T-helper 2 cell treated with Interferon-gamma antibody and Interleukin-4, amounts not matched to agents 5 μg/mL and 100 μg/mL, for 36 hours (primary cell): ENCODE data around the gene SCAPER.

Source experiments
- DNase-seq: peaks from one replicate; pipeline ENCODE4 v3.0.0; 2021; ENCODE audit warnings: low spot score
- H3K27ac Mint-ChIP-seq: one replicate; pipeline ENCODE4 v1.8.0; 2021; ENCODE audit warnings: mild to moderate bottlenecking, mixed read lengths
- H3K27me3 Mint-ChIP-seq: one replicate; pipeline ENCODE4 v1.8.0; 2021; ENCODE audit warnings: low read depth, mixed read lengths
- H3K36me3 Mint-ChIP-seq: one replicate; pipeline ENCODE4 v1.8.0; 2021; ENCODE audit warnings: low read depth, mixed read lengths
- H3K4me1 Mint-ChIP-seq: one replicate; pipeline ENCODE4 v1.8.0; 2021; ENCODE audit warnings: low read depth, mixed read lengths
- H3K4me3 Mint-ChIP-seq: one replicate; pipeline ENCODE4 v1.8.0; 2022; ENCODE audit warnings: mild to moderate bottlenecking, moderate library complexity, mixed read lengths
- H3K9me3 Mint-ChIP-seq: one replicate; pipeline ENCODE4 v1.8.0; 2021; ENCODE audit warnings: mixed read lengths

Gene SCAPER

GRCh38 chr15:76349301-76350070 lies 555.7 kb downstream of the SCAPER start:
- Mint-ChIP-seq H3K27me3 (peaks cover 53% of the 10 kb centered on the region), H3K36me3 (peaks cover 9% of the 10 kb centered on the region), H3K4me1 (peaks cover 6% of the 10 kb centered on the region), H3K27ac (no peak overlapping the region), H3K4me3 (no peak overlapping the region), H3K9me3 (no peaks in the 10 kb centered on the region)
- DNase-seq: no peak

- H3K27me3 Mint-ChIP-seq: peaks cover 71% of the 10 kb centered on the region
- DNase-seq: no peak
- no peak overlapping the region for H3K27ac Mint-ChIP-seq
- peaks cover 6% of the 10 kb centered on the region for H3K4me1 Mint-ChIP-seq
- H3K9me3 Mint-ChIP-seq: no peaks in the 10 kb centered on the region
- H3K4me3 Mint-ChIP-seq: no peak overlapping the region
- peaks cover 9% of the 10 kb centered on the region for H3K36me3 Mint-ChIP-seq
Measured at GRCh38 chr15:76347482-76348055, 557.6 kb downstream of the SCAPER start.

GRCh38 chr15:76346669-76347481 lies 558.3 kb downstream of the SCAPER start:
- Mint-ChIP-seq H3K4me1 (peaks cover 6% of the 10 kb centered on the region), H3K9me3 (no peaks in the 10 kb centered on the region), H3K4me3 (no peak overlapping the region), H3K27ac (no peak overlapping the region), H3K36me3 (peaks cover 9% of the 10 kb centered on the region), H3K27me3 (peaks cover 72% of the 10 kb centered on the region)
- DNase-seq: no peak

GRCh38 chr15:76345880-76346668 lies 559.1 kb downstream of the SCAPER start:
- H3K4me3 Mint-ChIP-seq: peak overlapping the region; percentile 66
- H3K4me1 Mint-ChIP-seq: peaks cover 10% of the 10 kb centered on the region
- peak overlapping the region; percentile 10 for H3K27ac Mint-ChIP-seq

GRCh38 chr15:76345583-76345879 lies 559.6 kb downstream of the SCAPER start:
- Mint-ChIP-seq H3K27me3 (peaks cover 76% of the 10 kb centered on the region), H3K27ac (peak overlapping the region; percentile 10)

More at GRCh38 chr15:76345880-76346668, 559.1 kb downstream of the SCAPER start:
- Mint-ChIP-seq H3K9me3 (no peaks in the 10 kb centered on the region), H3K36me3 (peaks cover 9% of the 10 kb centered on the region), H3K27me3 (peaks cover 75% of the 10 kb centered on the region)
- no peak for DNase-seq

GRCh38 chr15:76344893-76345582 lies 560.1 kb downstream of the SCAPER start:
- H3K4me3 Mint-ChIP-seq: peak overlapping the region; percentile 66
- H3K27ac Mint-ChIP-seq: peak overlapping the region; percentile 10
- DNase-seq: no peak
- peaks cover 13% of the 10 kb centered on the region for H3K4me1 Mint-ChIP-seq
- peaks cover 10% of the 10 kb centered on the region for H3K36me3 Mint-ChIP-seq
- H3K9me3 Mint-ChIP-seq: no peaks in the 10 kb centered on the region
- H3K27me3 Mint-ChIP-seq: peaks cover 77% of the 10 kb centered on the region

More at GRCh38 chr15:76345583-76345879, 559.6 kb downstream of the SCAPER start:
- H3K36me3 Mint-ChIP-seq: peaks cover 9% of the 10 kb centered on the region
- DNase-seq: no peak
- no peaks in the 10 kb centered on the region for H3K9me3 Mint-ChIP-seq
- peaks cover 12% of the 10 kb centered on the region for H3K4me1 Mint-ChIP-seq
- peak overlapping the region; percentile 66 for H3K4me3 Mint-ChIP-seq

GRCh38 chr15:76343313-76343996 lies 561.7 kb downstream of the SCAPER start:
- no peak overlapping the region for H3K4me3 Mint-ChIP-seq
- H3K9me3 Mint-ChIP-seq: no peaks in the 10 kb centered on the region
- H3K27ac Mint-ChIP-seq: no peak overlapping the region
- peaks cover 82% of the 10 kb centered on the region for H3K27me3 Mint-ChIP-seq
- DNase-seq: no peak
- peaks cover 15% of the 10 kb centered on the region for H3K36me3 Mint-ChIP-seq
- peaks cover 22% of the 10 kb centered on the region for H3K4me1 Mint-ChIP-seq

- H3K9me3 Mint-ChIP-seq: no peaks in the 10 kb centered on the region
- H3K4me1 Mint-ChIP-seq: peaks cover 23% of the 10 kb centered on the region
- peaks cover 76% of the 10 kb centered on the region for H3K27me3 Mint-ChIP-seq
- H3K27ac Mint-ChIP-seq: no peak overlapping the region
- no peak for DNase-seq
- peaks cover 11% of the 10 kb centered on the region for H3K36me3 Mint-ChIP-seq
- H3K4me3 Mint-ChIP-seq: peak overlapping the region; percentile 46
Measured at GRCh38 chr15:76342382-76343201, 562.5 kb downstream of the SCAPER start.

- Mint-ChIP-seq H3K27me3 (peaks cover 79% of the 10 kb centered on the region), H3K4me3 (peak overlapping the region; percentile 46), H3K4me1 (peaks cover 28% of the 10 kb centered on the region), H3K9me3 (no peaks in the 10 kb centered on the region), H3K36me3 (peaks cover 15% of the 10 kb centered on the region), H3K27ac (no peak overlapping the region)
- DNase-seq: no peak
Measured at GRCh38 chr15:76342058-76342381, 563.1 kb downstream of the SCAPER start.

- no peak overlapping the region for H3K27ac Mint-ChIP-seq
- no peaks in the 10 kb centered on the region for H3K9me3 Mint-ChIP-seq
- H3K27me3 Mint-ChIP-seq: peaks cover 81% of the 10 kb centered on the region
- H3K4me3 Mint-ChIP-seq: peak overlapping the region; percentile 46
- no peak for DNase-seq
- peaks cover 33% of the 10 kb centered on the region for H3K4me1 Mint-ChIP-seq
- H3K36me3 Mint-ChIP-seq: peaks cover 16% of the 10 kb centered on the region
Measured at GRCh38 chr15:76341366-76342057, 563.6 kb downstream of the SCAPER start.

GRCh38 chr15:76340803-76341365 lies 564.3 kb downstream of the SCAPER start:
- no peak overlapping the region for H3K27ac Mint-ChIP-seq
- H3K4me1 Mint-ChIP-seq: peaks cover 34% of the 10 kb centered on the region
- H3K27me3 Mint-ChIP-seq: peaks cover 81% of the 10 kb centered on the region
- H3K36me3 Mint-ChIP-seq: peaks cover 16% of the 10 kb centered on the region
- H3K4me3 Mint-ChIP-seq: peak overlapping the region; percentile 87
- no peaks in the 10 kb centered on the region for H3K9me3 Mint-ChIP-seq
- peak; percentile 33 for DNase-seq
